HG02642 (cell line): ENCODE measurements around the gene GPR137.

Source experiments
- ATAC-seq: cut with Tn5 transposase; IDR thresholded peaks from one replicate; pipeline ENCODE4 v1.9.1; 2021; ENCODE audit warnings: mild to moderate bottlenecking; ENCODE audit not compliant: unreplicated experiment, poor library complexity

The GPR137 gene

GRCh38 chr11:64283092-64283491 is 2.6 kb upstream of the GPR137 start:
- no peak for ATAC-seq

GRCh38 chr11:64284048-64284961 is 1.3 kb upstream of the GPR137 start, which contains the start of gene BAD:
Gene BAD, minus strand, starts transcription at chr11:64284665. Its CDS starts 297 bp downstream, at chr11:64284368.
- ATAC-seq = peak; percentile 69

- ATAC-seq = peak; percentile 1
These were observed 495 bp downstream of the GPR137 start for GRCh38 chr11:64285885-64286800.

- ATAC-seq = no peak
These were observed 1.1 kb downstream of the GPR137 start for GRCh38 chr11:64286801-64287159.

- no peak for ATAC-seq
These were observed 2.2 kb downstream of the GPR137 start for GRCh38 chr11:64287676-64288352.

GRCh38 chr11:64288353-64288750 is 2.7 kb downstream of the GPR137 start:
- no peak for ATAC-seq

GRCh38 chr11:64289002-64289564 is 3.4 kb downstream of the GPR137 start:
- no peak for ATAC-seq

GRCh38 chr11:64290352-64291261 is 5.0 kb downstream of the GPR137 start:
- no peak for ATAC-seq

- ATAC-seq = no peak
These were observed 5.7 kb downstream of the GPR137 start, which contains the start of gene KCNK4 for GRCh38 chr11:64291262-64291751. Gene KCNK4, plus strand, starts transcription at chr11:64291302. Its CDS starts 1,717 bp downstream, at chr11:64293019.

GRCh38 chr11:64291752-64292459 is 6.3 kb downstream of the GPR137 start:
- no peak for ATAC-seq

- ATAC-seq = no peak
These were observed 7.0 kb downstream of the GPR137 start for GRCh38 chr11:64292460-64293254.

GRCh38 chr11:64294774-64295173 is 9.1 kb downstream of the GPR137 start:
- no peak for ATAC-seq

GRCh38 chr11:64295760-64296159 is 10.1 kb downstream of the GPR137 start:
- ATAC-seq = no peak

GRCh38 chr11:64296236-64296635 is 10.6 kb downstream of the GPR137 start:
- no peak for ATAC-seq

- no peak for ATAC-seq
These were observed 11.4 kb downstream of the GPR137 start for GRCh38 chr11:64296830-64297698.

- no peak for ATAC-seq
These were observed 12.2 kb downstream of the GPR137 start for GRCh38 chr11:64297699-64298358.
